SJSA1 (cell line): ENCODE results near the gene KCMF1. TPM values are rescaled to one million over a fixed set of nuclear protein-coding genes. Genes with fewer than 3 reads are reported as not detected.

Experiments used
- DNase-seq, 2 experiments: peaks; one replicate each; pipeline ENCODE4 v3.0.0-alpha.2; 2015 to 2020; ENCODE audit warnings: low spot score in 2 of 2, low read depth in 1 of 2
- H3K27ac ChIP-seq: fragments of 250-450 bp; sonication (Bioruptor Pico); 2 replicates; pipeline ENCODE4 v1.5.1; 2020; ENCODE audit warnings: mild to moderate bottlenecking, moderate library complexity
- H3K27me3 ChIP-seq: fragments of 250-450 bp; sonication (Bioruptor Pico); replicated peaks from 2 replicates; pipeline ENCODE4 v1.5.1; 2020; ENCODE audit warnings: mild to moderate bottlenecking, moderate library complexity
- H3K36me3 ChIP-seq: fragments of 250-450 bp; sonication (Bioruptor Pico); 2 replicates; pipeline ENCODE4 v1.5.1; 2020; ENCODE audit warnings: mild to moderate bottlenecking
- H3K4me1 ChIP-seq: fragments of 250-450 bp; sonication (Bioruptor Pico); replicated peaks from 2 replicates; pipeline ENCODE4 v1.6.1; 2021; ENCODE audit warnings: mild to moderate bottlenecking
- H3K4me3 ChIP-seq: fragments of 250-450 bp; sonication (Bioruptor Pico); 2 replicates; pipeline ENCODE4 v1.5.1; 2020; ENCODE audit warnings: mild to moderate bottlenecking
- H3K9me3 ChIP-seq: fragments of 250-450 bp; sonication (Bioruptor Pico); replicated peaks from 2 replicates; pipeline ENCODE4 v1.5.1; 2020; ENCODE audit warnings: mild to moderate bottlenecking
- total RNA-seq: library from RNA; depleted of rRNA; stranded (reverse); fragments of >200 nt; shearing (Covaris generic); gene quantifications from 2 replicates; pipeline ENCODE4 v1.2.3, GENCODE V29; 2014

KCMF1 gene
- total RNA-seq, 1 experiment from 2014 or later, result 117 TPM

- Histone ChIP-seq H3K4me3 (peak overlapping the region; percentile 94), H3K9me3 (0 out of 2 replicates have a peak, but pooled peaks cover 3% of the 10 kb centered on the region), H3K27me3 (no peaks in the 10 kb centered on the region), H3K27ac (peak overlapping the region; percentile 93), H3K36me3 (peaks cover 42% of the 10 kb centered on the region), H3K4me1 (peaks cover 30% of the 10 kb centered on the region)
- DNase-seq, result peak in 1 of 2 experiments; percentile 39
Observed at GRCh38 chr2:84972932-84973331, 2.0 kb downstream of the KCMF1 start.

GRCh38 chr2:84980263-84980983 lies 9.5 kb downstream of the KCMF1 start:
- Histone ChIP-seq H3K36me3 (peaks cover 9% of the 10 kb centered on the region; the same call in 1 of the 2 replicates), H3K27ac (no peak overlapping the region)

DNA sequence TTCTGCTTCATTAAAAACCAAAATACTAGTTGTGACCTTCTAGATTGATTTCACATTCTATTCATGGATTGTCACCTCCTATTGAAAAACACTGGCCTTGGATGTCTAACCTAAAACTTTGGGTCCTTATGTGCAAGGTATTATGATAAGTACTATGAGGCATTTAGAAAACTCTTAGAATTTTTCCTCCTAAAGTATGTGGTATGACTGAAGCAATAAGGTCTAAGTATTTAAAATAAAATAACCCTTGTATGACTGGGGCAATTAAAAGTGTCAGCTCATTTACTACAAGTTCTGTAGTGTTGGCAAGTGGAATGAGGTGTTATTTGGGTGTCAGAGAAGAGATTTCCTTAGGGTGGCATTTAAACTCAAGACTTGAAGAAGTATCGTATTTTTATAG lies 15.1 kb downstream of the KCMF1 start:
- H3K36me3 ChIP-seq, result peaks cover 5% of the 10 kb centered on the region
- H3K9me3 ChIP-seq, result no peaks in the 10 kb centered on the region
- H3K27ac ChIP-seq, result no peak overlapping the region
- no peaks in the 10 kb centered on the region for H3K27me3 ChIP-seq
- H3K4me1 ChIP-seq, result peaks cover 37% of the 10 kb centered on the region
- no peak for DNase-seq
- no peak overlapping the region for H3K4me3 ChIP-seq

More at GRCh38 chr2:84980263-84980983, 9.5 kb downstream of the KCMF1 start:
- no peak for DNase-seq
- no peak overlapping the region for H3K4me3 ChIP-seq
- H3K4me1 ChIP-seq, result no peaks in the 10 kb centered on the region
- H3K27me3 ChIP-seq, result no peaks in the 10 kb centered on the region
- H3K9me3 ChIP-seq, result no peaks in the 10 kb centered on the region

GRCh38 chr2:84989422-84989821 lies 18.5 kb downstream of the KCMF1 start:
- no peak for DNase-seq
- Histone ChIP-seq H3K9me3 (no peaks in the 10 kb centered on the region), H3K4me3 (no peak overlapping the region), H3K27me3 (no peaks in the 10 kb centered on the region), H3K27ac (peak overlapping the region; percentile 81; the same call in 1 of the 2 replicates), H3K36me3 (peaks cover 10% of the 10 kb centered on the region), H3K4me1 (peaks cover 62% of the 10 kb centered on the region)

DNA sequence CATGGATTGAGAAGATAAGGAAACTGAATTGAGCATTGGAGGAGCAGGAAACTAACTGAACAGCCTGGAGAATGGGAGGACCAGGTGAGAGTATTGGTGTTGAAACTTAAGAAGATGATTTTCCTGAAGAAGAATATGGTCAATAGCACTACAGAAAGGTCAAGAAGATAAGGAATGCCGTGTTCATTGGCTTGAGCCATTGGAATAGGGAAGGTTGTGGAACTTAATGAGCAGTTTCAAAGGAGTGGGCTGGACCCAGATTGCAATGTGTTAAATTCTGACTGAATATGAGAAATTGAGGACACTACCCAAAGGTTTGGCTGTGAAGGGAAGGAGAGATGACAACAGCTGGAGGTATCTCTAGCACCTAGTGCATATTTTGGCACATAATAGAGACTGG lies 19.0 kb downstream of the KCMF1 start:
- Histone ChIP-seq H3K36me3 (peaks cover 12% of the 10 kb centered on the region), H3K9me3 (no peaks in the 10 kb centered on the region), H3K4me1 (peaks cover 64% of the 10 kb centered on the region), H3K27me3 (no peaks in the 10 kb centered on the region), H3K4me3 (no peak overlapping the region), H3K27ac (peak overlapping the region; percentile 81)
- DNase-seq, result no peak

- Histone ChIP-seq H3K27me3 (no peaks in the 10 kb centered on the region), H3K4me1 (peaks cover 74% of the 10 kb centered on the region), H3K4me3 (no peak overlapping the region), H3K27ac (peak overlapping the region; percentile 81), H3K9me3 (no peaks in the 10 kb centered on the region), H3K36me3 (peaks cover 13% of the 10 kb centered on the region)
- peak; percentile 77 to 98 for DNase-seq
Observed at GRCh38 chr2:84991404-84992160, 20.6 kb downstream of the KCMF1 start.

DNA sequence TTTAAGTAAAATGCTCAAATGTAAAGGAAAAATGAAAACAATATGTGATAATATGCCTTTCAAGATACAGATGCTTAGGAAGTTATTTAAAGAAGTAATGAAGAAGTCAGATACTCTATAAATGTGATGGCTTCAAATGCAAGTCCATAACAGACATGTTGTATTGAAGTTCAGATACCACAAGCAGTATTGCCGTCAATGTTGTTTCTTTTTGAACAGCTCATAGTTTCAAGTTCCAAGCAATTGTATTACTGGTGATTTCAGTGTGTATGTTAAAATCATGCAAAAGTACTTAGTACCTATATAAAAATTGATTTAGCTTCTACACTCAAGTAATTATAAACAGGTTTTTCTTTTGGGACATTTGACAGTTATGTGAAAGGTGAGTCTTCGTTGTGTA lies 24.9 kb downstream of the KCMF1 start:
- peaks cover 11% of the 10 kb centered on the region for H3K36me3 ChIP-seq
- DNase-seq, result no peak
- no peak overlapping the region for H3K4me3 ChIP-seq
- H3K27me3 ChIP-seq, result no peaks in the 10 kb centered on the region
- H3K4me1 ChIP-seq, result peaks cover 39% of the 10 kb centered on the region
- no peak overlapping the region for H3K27ac ChIP-seq
- H3K9me3 ChIP-seq, result no peaks in the 10 kb centered on the region

DNA sequence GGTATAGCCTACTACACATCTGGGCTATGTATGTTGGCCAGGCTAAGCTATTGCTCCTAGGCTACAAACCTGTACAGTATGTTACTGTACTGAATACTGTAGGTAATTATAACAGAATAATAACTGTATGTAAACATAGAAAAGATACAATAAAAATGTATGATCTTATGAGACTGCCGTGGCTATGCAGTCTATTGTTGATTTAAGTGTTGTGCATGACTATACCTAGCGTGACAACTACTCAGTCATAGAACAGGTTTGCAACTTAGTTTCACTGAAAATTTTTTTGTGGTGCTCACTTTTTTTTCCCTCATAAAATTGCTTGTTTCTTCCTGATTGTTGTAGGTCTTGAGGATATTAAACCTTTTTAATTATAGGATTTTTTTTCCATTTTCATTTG lies 25.9 kb downstream of the KCMF1 start:
- Histone ChIP-seq H3K27me3 (no peaks in the 10 kb centered on the region), H3K36me3 (peaks cover 20% of the 10 kb centered on the region), H3K9me3 (no peaks in the 10 kb centered on the region), H3K4me3 (no peak overlapping the region), H3K4me1 (peaks cover 29% of the 10 kb centered on the region), H3K27ac (no peak overlapping the region)
- DNase-seq, result no peak

GRCh38 chr2:84999553-84999955 lies 28.6 kb downstream of the KCMF1 start:
- H3K9me3 ChIP-seq, result no peaks in the 10 kb centered on the region
- H3K27ac ChIP-seq, result no peak overlapping the region
- H3K4me1 ChIP-seq, result peaks cover 23% of the 10 kb centered on the region
- no peaks in the 10 kb centered on the region for H3K27me3 ChIP-seq
- no peak overlapping the region for H3K4me3 ChIP-seq
- peaks cover 24% of the 10 kb centered on the region for H3K36me3 ChIP-seq
- DNase-seq, result no peak

DNA sequence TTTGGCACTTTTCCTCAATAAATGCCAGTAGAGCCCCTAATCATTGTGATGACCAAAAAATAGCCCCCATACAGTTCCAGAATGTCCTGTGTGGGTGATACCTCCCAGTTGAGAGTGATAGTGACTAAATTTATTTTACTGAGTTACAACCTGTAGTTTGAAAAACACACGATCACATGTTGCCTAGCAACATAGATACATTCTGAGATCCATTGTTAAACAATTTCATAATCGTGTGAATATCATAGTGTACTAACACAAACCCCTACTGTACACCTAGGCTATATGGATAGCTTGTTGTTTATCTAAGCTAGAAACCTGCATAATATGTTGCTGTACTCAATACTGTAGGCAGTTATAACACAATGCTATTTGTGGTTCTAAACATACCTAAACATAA lies 30.6 kb downstream of the KCMF1 start:
- no peak for DNase-seq
- peaks cover 12% of the 10 kb centered on the region for H3K4me1 ChIP-seq
- no peaks in the 10 kb centered on the region for H3K9me3 ChIP-seq
- H3K27me3 ChIP-seq, result no peaks in the 10 kb centered on the region
- no peak overlapping the region for H3K27ac ChIP-seq
- H3K4me3 ChIP-seq, result no peak overlapping the region
- peaks cover 32% of the 10 kb centered on the region for H3K36me3 ChIP-seq

- Histone ChIP-seq H3K9me3 (no peaks in the 10 kb centered on the region), H3K27ac (no peak overlapping the region), H3K36me3 (peaks cover 36% of the 10 kb centered on the region), H3K27me3 (no peaks in the 10 kb centered on the region), H3K4me1 (peaks cover 12% of the 10 kb centered on the region), H3K4me3 (no peak overlapping the region)
- no peak for DNase-seq
Observed at GRCh38 chr2:85002534-85002933, 31.6 kb downstream of the KCMF1 start.

DNA sequence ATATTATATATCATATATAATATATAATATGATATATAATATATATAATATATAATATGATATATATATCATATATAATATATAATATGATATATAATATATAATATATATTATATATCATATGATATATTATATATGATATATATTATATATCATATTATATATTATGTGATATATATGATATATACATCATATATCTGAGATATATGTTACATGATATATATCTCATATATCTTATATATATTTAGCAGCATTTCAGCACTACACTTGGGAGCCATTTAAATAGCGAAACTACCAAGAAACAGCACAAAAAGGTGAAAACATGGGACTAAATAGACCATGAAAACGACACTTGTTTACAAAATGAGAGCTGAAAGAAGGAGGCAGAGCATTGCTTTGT lies 37.3 kb downstream of the KCMF1 start:
- Histone ChIP-seq H3K27ac (no peak overlapping the region), H3K27me3 (no peaks in the 10 kb centered on the region), H3K4me1 (peaks cover 27% of the 10 kb centered on the region), H3K36me3 (peaks cover 64% of the 10 kb centered on the region), H3K4me3 (no peak overlapping the region), H3K9me3 (no peaks in the 10 kb centered on the region)
- DNase-seq, result no peak

GRCh38 chr2:85009019-85009618 lies 38.2 kb downstream of the KCMF1 start:
- H3K4me1 ChIP-seq, result peaks cover 27% of the 10 kb centered on the region
- DNase-seq, result no peak
- H3K9me3 ChIP-seq, result no peaks in the 10 kb centered on the region
- peaks cover 60% of the 10 kb centered on the region for H3K36me3 ChIP-seq
- H3K4me3 ChIP-seq, result no peak overlapping the region
- no peak overlapping the region for H3K27ac ChIP-seq
- H3K27me3 ChIP-seq, result no peaks in the 10 kb centered on the region

- Histone ChIP-seq H3K9me3 (no peaks in the 10 kb centered on the region), H3K27ac (no peak overlapping the region), H3K4me1 (peaks cover 36% of the 10 kb centered on the region), H3K27me3 (no peaks in the 10 kb centered on the region), H3K36me3 (peaks cover 50% of the 10 kb centered on the region), H3K4me3 (no peak overlapping the region)
- DNase-seq, result no peak
Observed at GRCh38 chr2:85010404-85010803, 39.4 kb downstream of the KCMF1 start.
